Progenitor cell of endocrine pancreas (in vitro differentiated cells): ENCODE measurements around the gene AP2A2. TPM values are rescaled to one million over a fixed set of nuclear protein-coding genes. Genes with fewer than 3 reads are reported as not detected.
"Not testable (repeated sequence)": the region's sequence is repeated elsewhere in the genome, so short reads cannot be mapped to it uniquely, and the experiment has no call there.

ENCODE experiments used
- DNase-seq: peaks from one replicate; pipeline ENCODE4 v3.0.0; 2021; ENCODE audit warnings: low spot score; ENCODE audit not compliant: unreplicated experiment
- H3K27ac Mint-ChIP-seq: 2 replicates; pipeline ENCODE4 v1.8.0; 2021; ENCODE audit warnings: mild to moderate bottlenecking, moderate library complexity, mixed read lengths
- H3K27me3 Mint-ChIP-seq: 2 replicates; pipeline ENCODE4 v1.8.0; 2021; ENCODE audit warnings: mixed read lengths
- H3K36me3 Mint-ChIP-seq: 2 replicates; pipeline ENCODE4 v1.8.0; 2022; ENCODE audit warnings: mixed read lengths; ENCODE audit not compliant: insufficient read depth
- H3K4me1 Mint-ChIP-seq: 2 replicates; pipeline ENCODE4 v1.8.0; 2021; ENCODE audit warnings: low read depth, mixed read lengths
- H3K4me3 Mint-ChIP-seq: 2 replicates; pipeline ENCODE4 v1.8.0; 2021; ENCODE audit warnings: low read depth, mild to moderate bottlenecking, moderate library complexity, mixed read lengths
- H3K9me3 Mint-ChIP-seq: 2 replicates; pipeline ENCODE4 v1.8.0; 2021; ENCODE audit warnings: low read depth, mixed read lengths
- total RNA-seq: library from RNA; stranded (reverse); gene quantifications from 2 replicates; pipeline ENCODE4 v1.2.1, GENCODE V29; 2021
- TF ChIP-seq, protein P1 (sequence below): fragments of 200-600 bp; sonication (generic); IDR thresholded peaks from one replicate; pipeline ENCODE4 v1.5.0; 2021; ENCODE audit warnings: antibody characterized with exemption, mild to moderate bottlenecking; ENCODE audit not compliant: unreplicated experiment

Gene AP2A2
- total RNA-seq, 1 donor from 2014 or later, result 88.8 TPM

DNA sequence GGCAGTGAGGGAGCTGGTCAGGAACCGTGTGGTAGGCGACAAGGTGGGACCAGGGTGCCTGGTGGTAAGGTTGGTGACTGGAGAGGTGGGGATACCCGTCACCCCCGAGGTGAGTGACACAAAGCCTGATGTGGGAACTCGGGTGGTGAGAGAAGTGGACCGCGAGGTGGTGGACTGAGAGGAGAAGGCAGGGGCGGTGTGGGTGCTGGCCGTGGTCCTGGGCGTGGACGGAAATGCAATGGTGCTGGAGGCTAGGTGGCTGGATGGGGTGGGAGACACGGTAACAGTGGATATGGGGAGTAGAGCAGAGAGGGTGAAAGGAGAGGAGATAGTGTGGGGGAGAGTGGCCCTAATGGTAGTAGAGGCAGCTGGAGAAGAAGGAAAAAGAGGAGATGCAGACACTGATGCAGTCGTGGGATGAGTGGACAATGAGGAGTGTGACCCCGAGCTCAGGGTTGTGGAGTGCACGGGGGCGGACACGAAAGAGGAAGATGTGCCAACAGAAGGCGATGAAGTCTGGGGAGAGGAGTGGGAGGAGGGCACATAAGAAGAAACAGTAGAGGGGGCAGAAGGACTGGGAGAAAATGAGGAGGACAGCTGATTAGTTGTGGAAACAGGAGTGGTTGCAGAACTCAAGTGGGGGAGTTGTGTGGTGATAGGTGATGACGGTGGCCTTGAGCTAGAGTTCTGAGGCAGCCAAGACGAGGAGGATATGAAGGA, 90.3 kb downstream of the AP2A2 start:
- no peak for DNase-seq
- no peaks in the 10 kb centered on the region for H3K27me3 Mint-ChIP-seq
- peaks cover 17% of the 10 kb centered on the region for H3K9me3 Mint-ChIP-seq
- no peaks in the 10 kb centered on the region for H3K4me1 Mint-ChIP-seq
- H3K27ac Mint-ChIP-seq, result no peak overlapping the region
- TF ChIP-seq, protein P1, sequence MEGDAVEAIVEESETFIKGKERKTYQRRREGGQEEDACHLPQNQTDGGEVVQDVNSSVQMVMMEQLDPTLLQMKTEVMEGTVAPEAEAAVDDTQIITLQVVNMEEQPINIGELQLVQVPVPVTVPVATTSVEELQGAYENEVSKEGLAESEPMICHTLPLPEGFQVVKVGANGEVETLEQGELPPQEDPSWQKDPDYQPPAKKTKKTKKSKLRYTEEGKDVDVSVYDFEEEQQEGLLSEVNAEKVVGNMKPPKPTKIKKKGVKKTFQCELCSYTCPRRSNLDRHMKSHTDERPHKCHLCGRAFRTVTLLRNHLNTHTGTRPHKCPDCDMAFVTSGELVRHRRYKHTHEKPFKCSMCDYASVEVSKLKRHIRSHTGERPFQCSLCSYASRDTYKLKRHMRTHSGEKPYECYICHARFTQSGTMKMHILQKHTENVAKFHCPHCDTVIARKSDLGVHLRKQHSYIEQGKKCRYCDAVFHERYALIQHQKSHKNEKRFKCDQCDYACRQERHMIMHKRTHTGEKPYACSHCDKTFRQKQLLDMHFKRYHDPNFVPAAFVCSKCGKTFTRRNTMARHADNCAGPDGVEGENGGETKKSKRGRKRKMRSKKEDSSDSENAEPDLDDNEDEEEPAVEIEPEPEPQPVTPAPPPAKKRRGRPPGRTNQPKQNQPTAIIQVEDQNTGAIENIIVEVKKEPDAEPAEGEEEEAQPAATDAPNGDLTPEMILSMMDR, result no peak
- H3K36me3 Mint-ChIP-seq, result peaks cover 17% of the 10 kb centered on the region
- H3K4me3 Mint-ChIP-seq, result no peak overlapping the region

DNA sequence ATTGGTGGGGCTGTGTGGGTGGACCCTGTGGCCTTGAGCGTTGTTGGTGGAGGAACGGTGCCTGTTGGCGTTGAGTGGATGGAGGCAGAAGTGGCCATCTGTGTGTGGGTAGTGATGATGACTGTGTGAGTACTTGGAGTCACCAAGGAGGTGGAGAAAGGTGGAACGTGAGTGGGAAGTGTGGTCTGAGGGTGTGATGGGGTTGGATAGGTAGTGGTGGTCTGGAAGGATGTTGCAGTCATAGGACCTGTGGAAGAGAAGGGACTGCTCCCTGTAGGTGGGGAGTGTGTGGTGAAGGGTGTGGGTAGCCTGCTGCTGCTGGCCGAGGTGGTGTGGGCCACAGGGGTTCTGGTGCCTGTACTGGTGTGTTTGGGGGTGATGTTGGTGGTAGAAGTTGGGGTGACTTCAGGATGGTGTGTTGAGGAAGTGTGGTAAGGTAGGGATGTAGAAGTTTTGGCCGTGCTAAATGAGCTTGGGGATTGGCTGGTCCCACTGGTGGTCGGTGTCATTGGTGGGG, 91.0 kb downstream of the AP2A2 start:
- Mint-ChIP-seq H3K9me3 (peaks cover 17% of the 10 kb centered on the region), H3K36me3 (peaks cover 17% of the 10 kb centered on the region)
- H3K27me3 Mint-ChIP-seq, H3K27ac Mint-ChIP-seq, DNase-seq, H3K4me3 Mint-ChIP-seq, H3K4me1 Mint-ChIP-seq: not testable (repeated sequence)

DNA sequence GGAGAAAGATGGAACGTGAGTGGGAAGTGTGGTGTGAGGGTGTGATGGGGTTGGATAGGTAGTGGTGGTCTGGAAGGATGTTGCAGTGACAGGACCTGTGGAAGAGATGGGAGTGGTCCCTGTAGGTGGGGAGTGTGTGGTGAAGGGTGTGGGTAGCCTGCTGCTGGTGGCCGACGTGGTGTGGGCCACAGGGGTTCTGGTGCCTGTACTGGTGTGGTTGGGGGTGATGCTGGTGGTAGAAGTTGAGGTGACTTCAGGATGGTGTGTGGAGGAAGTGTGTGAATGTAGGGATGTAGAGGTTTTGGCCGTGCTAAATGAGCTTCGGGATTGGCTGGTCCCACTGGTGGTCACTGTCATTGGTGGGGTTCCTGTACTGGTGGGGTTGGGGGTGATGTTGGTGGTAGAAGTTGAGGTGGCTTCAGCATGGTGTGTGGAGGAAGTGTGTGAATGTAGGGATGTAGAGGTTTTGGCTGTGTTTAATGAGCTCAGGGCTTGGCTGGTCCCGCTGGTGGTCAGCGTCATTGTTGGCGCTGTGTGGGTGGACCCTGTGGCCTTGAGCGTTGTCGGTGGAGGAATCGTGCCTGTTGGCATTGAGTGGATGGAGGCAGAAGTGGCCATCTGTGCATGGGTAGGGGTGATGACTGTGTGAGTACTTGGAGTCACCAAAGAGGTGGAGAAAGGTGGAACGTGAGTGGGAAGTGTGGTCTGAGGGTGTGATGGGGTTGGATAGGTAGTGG, 91.8 kb downstream of the AP2A2 start:
- Mint-ChIP-seq H3K36me3 (peaks cover 17% of the 10 kb centered on the region), H3K9me3 (peaks cover 17% of the 10 kb centered on the region), H3K27me3 (no peaks in the 10 kb centered on the region), H3K27ac (no peak overlapping the region), H3K4me1 (no peaks in the 10 kb centered on the region), H3K4me3 (no peak overlapping the region)
- TF ChIP-seq, protein P1, result no peak
- DNase-seq, result no peak

DNA sequence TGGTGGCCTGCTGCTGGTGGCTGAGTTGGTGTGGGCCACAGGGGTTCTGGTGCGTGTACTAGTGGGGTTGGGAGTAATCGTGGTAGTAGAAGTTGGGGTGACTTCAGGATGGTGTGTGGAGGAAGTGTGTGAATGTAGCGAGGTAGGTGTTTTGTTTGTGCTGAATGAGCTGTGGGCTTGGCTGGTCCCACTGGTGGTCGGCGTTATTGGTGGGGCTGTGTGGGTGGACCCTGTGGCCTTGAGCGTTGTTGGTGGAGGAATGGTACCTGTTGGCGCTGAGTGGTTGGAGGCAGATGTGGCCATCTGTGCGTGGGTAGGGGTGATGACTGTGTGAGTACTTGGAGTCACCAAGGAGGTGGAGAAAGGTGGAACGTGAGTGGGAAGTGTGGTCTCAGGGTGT, 92.4 kb downstream of the AP2A2 start:
- no peaks in the 10 kb centered on the region for H3K4me1 Mint-ChIP-seq
- H3K27me3 Mint-ChIP-seq, result no peaks in the 10 kb centered on the region
- DNase-seq, result no peak
- TF ChIP-seq, protein P1, result no peak
- H3K4me3 Mint-ChIP-seq, result no peak overlapping the region
- peaks cover 17% of the 10 kb centered on the region for H3K9me3 Mint-ChIP-seq
- peaks cover 17% of the 10 kb centered on the region for H3K36me3 Mint-ChIP-seq
- no peak overlapping the region for H3K27ac Mint-ChIP-seq

DNA sequence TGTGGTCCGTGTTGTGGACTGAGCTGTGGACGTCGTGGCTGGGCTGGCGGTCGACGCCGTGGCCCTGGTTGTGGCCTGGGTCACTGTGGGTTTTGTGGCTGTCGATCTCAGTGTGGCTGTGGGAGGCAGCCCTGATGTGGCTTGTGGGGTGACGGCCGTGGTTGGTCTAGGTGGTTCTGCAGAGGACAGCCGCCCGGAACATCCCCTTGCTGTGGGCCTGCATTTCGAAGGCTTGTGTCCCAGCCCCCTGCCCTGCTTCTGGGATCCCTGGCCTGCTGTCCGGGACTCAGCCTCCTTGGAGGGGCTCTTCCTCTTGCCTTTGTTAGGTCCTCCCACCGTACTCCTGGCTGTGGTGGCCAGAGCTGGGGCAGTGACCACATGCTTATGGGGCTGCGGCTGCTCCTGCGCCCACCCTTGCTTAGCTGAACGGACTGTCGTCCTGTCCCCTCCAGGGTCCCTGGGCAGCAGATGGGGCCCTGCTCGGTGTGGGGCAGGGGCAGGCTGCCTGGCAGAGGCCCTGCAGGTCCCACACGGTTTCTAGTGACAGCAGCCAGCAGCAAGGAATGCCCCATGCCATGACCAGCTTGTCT, 93.7 kb downstream of the AP2A2 start:
- Mint-ChIP-seq H3K36me3 (peaks cover 17% of the 10 kb centered on the region), H3K27ac (no peak overlapping the region), H3K9me3 (peaks cover 17% of the 10 kb centered on the region), H3K4me3 (no peak overlapping the region), H3K4me1 (no peaks in the 10 kb centered on the region), H3K27me3 (no peaks in the 10 kb centered on the region)
- TF ChIP-seq, protein P1, result no peak
- no peak for DNase-seq
